Endodermal cell (in vitro differentiated cells): ENCODE data around the gene ARSK. TPM values are rescaled to one million over a fixed set of nuclear protein-coding genes. Genes with fewer than 3 reads are reported as not detected.

ENCODE experiments used
- DNase-seq: peaks from one replicate; pipeline ENCODE4 v3.0.0-alpha.2; 2017
- H3K27ac ChIP-seq: 2 replicates; pipeline ENCODE4 v1.5.1; 2013; ENCODE audit warnings: mild to moderate bottlenecking, low read depth, low read length, moderate library complexity
- H3K27me3 ChIP-seq: 2 replicates; pipeline ENCODE4 v1.6.1; 2013; ENCODE audit warnings: mild to moderate bottlenecking, low read length, moderate library complexity; ENCODE audit not compliant: insufficient read depth, control insufficient read depth, poor library complexity, severe bottlenecking
- H3K36me3 ChIP-seq: 2 replicates; pipeline ENCODE4 v1.7.0; 2013; ENCODE audit warnings: mild to moderate bottlenecking, low read length, moderate library complexity; ENCODE audit not compliant: control insufficient read depth, insufficient read depth
- H3K4me1 ChIP-seq: one replicate; pipeline ENCODE4 v1.7.0; 2013; ENCODE audit warnings: low read length; ENCODE audit not compliant: control insufficient read depth, insufficient read depth
- H3K4me3 ChIP-seq: 2 replicates; pipeline ENCODE4 v1.5.1; 2013; ENCODE audit warnings: mild to moderate bottlenecking, low read length, moderate library complexity
- H3K9ac ChIP-seq: 2 replicates; pipeline ENCODE4 v1.6.1; 2013; ENCODE audit warnings: mild to moderate bottlenecking, low read length, moderate library complexity; ENCODE audit not compliant: poor library complexity, severe bottlenecking; ENCODE audit errors: extremely low read depth
- H3K9me3 ChIP-seq: 2 replicates; pipeline ENCODE4 v1.6.1; 2013; ENCODE audit warnings: mild to moderate bottlenecking, low read length, moderate library complexity; ENCODE audit not compliant: control insufficient read depth
- H3K27ac Mint-ChIP-seq: 2 replicates; pipeline ENCODE4 v1.8.0; 2020; ENCODE audit warnings: mixed read lengths
- H3K27me3 Mint-ChIP-seq: 2 replicates; pipeline ENCODE4 v1.8.0; 2021; ENCODE audit warnings: mild to moderate bottlenecking, mixed read lengths; ENCODE audit not compliant: insufficient read depth
- H3K36me3 Mint-ChIP-seq: 2 replicates; pipeline ENCODE4 v1.8.0; 2020; ENCODE audit warnings: low read depth, mixed read lengths
- H3K4me1 Mint-ChIP-seq: 2 replicates; pipeline ENCODE4 v1.8.0; 2020; ENCODE audit warnings: mixed read lengths
- H3K4me3 Mint-ChIP-seq: 2 replicates; pipeline ENCODE4 v1.8.0; 2020; ENCODE audit warnings: mild to moderate bottlenecking, moderate library complexity, mixed read lengths
- H3K9me3 Mint-ChIP-seq: 2 replicates; pipeline ENCODE4 v1.8.0; 2020; ENCODE audit warnings: mild to moderate bottlenecking, mixed read lengths
- WGBS, 2 experiments: methylation state at CpG; one replicate each; pipeline versions ENCODE4 v1.1.5 to v1.1.7; 2013; ENCODE audit warnings: missing lambda C conversion rate in 2 of 2, mixed read lengths in 1 of 2; ENCODE audit not compliant: insufficient coverage in 1 of 2, insufficient read length in 1 of 2; 5-methylcytosine and 5-hydroxymethylcytosine counted together
- total RNA-seq, 2 donors: library from RNA; stranded (reverse); fragmentation: NEBNext Ultra II Directional in 1 of 2; extraction: Animal tissue kit (Norgen Biotek cat#: 25700) in 1 of 2; gene quantifications; 2 replicates in 1 of 2; 3 replicates in 1 of 2; pipeline ENCODE4 v1.2.1, GENCODE V29; 2021
- TF ChIP-seq, protein P1 (sequence below): fragments of 200-600 bp; sonication (generic); conservative IDR thresholded peaks from 2 replicates; pipeline ENCODE4 v1.5.0; 2021; ENCODE audit warnings: antibody characterized with exemption, mild to moderate bottlenecking

ARSK gene
- total RNA-seq, 2 donors from 2014 or later = 11.7 to 13.5 TPM

DNA sequence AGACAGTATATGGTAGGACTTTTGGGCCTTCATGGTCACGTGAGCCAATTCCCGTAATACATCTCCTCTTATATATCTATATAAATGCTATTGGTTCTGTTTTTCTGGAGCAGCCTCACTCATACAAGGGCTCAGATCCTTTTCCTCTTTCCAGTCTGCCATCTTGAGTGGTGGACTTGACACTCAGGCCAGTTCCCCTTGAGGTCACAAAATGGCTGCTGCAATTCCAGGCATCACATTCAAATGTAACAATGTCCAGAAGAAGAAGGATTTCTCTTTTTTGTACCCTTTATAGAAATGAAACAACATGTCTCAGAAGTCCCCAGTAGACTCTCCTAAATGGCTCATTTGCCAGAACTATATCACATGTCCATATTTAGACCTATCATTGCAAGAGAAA lies 69.5 kb downstream of the ARSK start:
- no peak overlapping the region for H3K4me3 ChIP-seq
- no peak for DNase-seq
- Mint-ChIP-seq H3K27me3 (peaks cover 45% of the 10 kb centered on the region), H3K9me3 (peaks cover 18% of the 10 kb centered on the region), H3K4me3 (no peak overlapping the region), H3K36me3 (no peaks in the 10 kb centered on the region), H3K27ac (no peak overlapping the region), H3K4me1 (peaks cover 5% of the 10 kb centered on the region)
- no peaks in the 10 kb centered on the region for H3K36me3 ChIP-seq
- TF ChIP-seq, protein P1, sequence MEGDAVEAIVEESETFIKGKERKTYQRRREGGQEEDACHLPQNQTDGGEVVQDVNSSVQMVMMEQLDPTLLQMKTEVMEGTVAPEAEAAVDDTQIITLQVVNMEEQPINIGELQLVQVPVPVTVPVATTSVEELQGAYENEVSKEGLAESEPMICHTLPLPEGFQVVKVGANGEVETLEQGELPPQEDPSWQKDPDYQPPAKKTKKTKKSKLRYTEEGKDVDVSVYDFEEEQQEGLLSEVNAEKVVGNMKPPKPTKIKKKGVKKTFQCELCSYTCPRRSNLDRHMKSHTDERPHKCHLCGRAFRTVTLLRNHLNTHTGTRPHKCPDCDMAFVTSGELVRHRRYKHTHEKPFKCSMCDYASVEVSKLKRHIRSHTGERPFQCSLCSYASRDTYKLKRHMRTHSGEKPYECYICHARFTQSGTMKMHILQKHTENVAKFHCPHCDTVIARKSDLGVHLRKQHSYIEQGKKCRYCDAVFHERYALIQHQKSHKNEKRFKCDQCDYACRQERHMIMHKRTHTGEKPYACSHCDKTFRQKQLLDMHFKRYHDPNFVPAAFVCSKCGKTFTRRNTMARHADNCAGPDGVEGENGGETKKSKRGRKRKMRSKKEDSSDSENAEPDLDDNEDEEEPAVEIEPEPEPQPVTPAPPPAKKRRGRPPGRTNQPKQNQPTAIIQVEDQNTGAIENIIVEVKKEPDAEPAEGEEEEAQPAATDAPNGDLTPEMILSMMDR = no peak
- peaks cover 16% of the 10 kb centered on the region for H3K9me3 ChIP-seq
- no peak overlapping the region for H3K27ac ChIP-seq
- peaks cover 53% of the 10 kb centered on the region for H3K27me3 ChIP-seq
- WGBS, 2 experiments = 83% methylated on average over 2 of the region's 2 CpGs; no CpG with 5 or more reads in 1 of the 2 experiments
- no peaks in the 10 kb centered on the region for H3K4me1 ChIP-seq
- H3K9ac ChIP-seq = no peak overlapping the region

DNA sequence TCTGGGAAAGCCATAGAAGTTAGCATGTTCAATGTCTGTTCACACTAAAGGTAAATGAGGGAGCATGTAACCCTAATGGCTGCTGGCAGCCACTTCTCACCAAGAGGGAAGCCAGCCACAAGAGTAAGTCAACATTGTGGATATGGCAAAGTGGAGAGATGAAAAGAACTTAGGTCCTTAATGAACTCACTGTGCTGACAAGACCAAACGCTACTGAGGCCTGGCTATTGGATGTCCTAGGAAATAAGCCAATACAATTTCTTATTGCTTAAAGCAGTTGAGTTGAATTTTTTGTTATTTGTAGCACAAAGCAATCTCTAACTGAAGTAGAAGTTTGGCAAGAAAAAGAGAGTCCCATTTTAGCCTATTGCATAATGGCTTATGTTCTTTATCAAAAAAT lies 71.8 kb downstream of the ARSK start:
- 80 to 100% methylated on average over 1 of the region's 1 CpG for WGBS, 2 experiments

DNA sequence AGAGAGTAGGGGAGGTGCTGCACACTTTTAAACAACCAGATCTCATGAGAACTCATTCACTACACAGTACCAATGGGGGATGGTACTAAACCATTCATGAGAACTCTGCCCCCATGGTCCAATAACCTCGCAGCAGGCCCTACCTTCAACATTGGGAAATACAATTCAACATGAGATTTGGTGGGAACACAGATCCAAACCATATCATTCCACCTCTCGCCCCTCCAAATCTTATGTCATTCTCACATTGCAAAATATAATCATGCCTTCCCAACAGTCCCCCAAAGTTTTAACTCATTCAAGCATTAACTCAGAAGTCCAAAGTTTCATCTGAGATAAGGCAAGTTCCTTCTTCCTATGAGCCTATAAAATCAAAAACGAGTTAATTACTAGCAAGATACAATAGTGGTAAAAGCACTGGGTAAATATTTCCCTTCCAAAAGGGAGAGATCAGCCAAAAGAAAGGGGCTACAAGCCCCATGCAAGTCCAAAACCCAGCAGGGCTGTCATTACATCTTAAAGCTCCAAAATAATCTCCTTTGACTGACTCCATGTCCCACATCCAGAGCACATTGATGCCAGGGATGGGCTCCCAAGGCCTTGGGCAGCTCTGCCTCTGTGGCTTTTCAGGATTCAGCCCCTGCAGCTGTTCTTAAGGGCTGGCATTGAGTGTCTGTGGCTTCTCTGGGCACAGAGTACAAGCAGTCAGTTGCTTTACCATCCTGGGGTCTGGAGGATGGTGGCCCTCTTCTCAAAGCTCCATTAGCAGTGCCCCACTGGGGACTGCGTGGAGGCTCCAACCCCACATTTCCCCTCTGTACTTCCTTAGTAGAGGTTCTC lies 73.3 kb downstream of the ARSK start:
- no peak overlapping the region for H3K4me3 Mint-ChIP-seq
- no peak overlapping the region for H3K4me3 ChIP-seq
- H3K4me1 Mint-ChIP-seq = peaks cover 11% of the 10 kb centered on the region
- no peaks in the 10 kb centered on the region for H3K36me3 ChIP-seq
- peaks cover 20% of the 10 kb centered on the region for H3K9me3 ChIP-seq
- TF ChIP-seq, protein P1 = no peak
- H3K36me3 Mint-ChIP-seq = no peaks in the 10 kb centered on the region
- DNase-seq = no peak
- WGBS, 2 experiments = 82 to 96% methylated on average over 4 of the region's 4 CpGs
- no peak overlapping the region for H3K27ac ChIP-seq
- peaks cover 17% of the 10 kb centered on the region for H3K27me3 ChIP-seq
- peaks cover 12% of the 10 kb centered on the region for H3K27me3 Mint-ChIP-seq
- H3K4me1 ChIP-seq = peaks cover 4% of the 10 kb centered on the region
- no peak overlapping the region for H3K9ac ChIP-seq
- H3K9me3 Mint-ChIP-seq = peaks cover 24% of the 10 kb centered on the region
- no peak overlapping the region for H3K27ac Mint-ChIP-seq

More for the DNA sequence above, 71.8 kb downstream of the ARSK start:
- Histone ChIP-seq H3K27me3 (peaks cover 32% of the 10 kb centered on the region), H3K9me3 (peaks cover 20% of the 10 kb centered on the region), H3K4me3 (no peak overlapping the region), H3K4me1 (peaks cover 3% of the 10 kb centered on the region), H3K9ac (no peak overlapping the region), H3K27ac (no peak overlapping the region), H3K36me3 (no peaks in the 10 kb centered on the region)
- DNase-seq = no peak
- Mint-ChIP-seq H3K4me1 (peaks cover 5% of the 10 kb centered on the region), H3K27ac (no peak overlapping the region), H3K9me3 (peaks cover 24% of the 10 kb centered on the region), H3K36me3 (no peaks in the 10 kb centered on the region), H3K27me3 (peaks cover 27% of the 10 kb centered on the region), H3K4me3 (no peak overlapping the region)
- TF ChIP-seq, protein P1 = no peak
